ENCODE results near the gene LGI1. TPM values are rescaled to one million over a fixed set of nuclear protein-coding genes. Genes with fewer than 3 reads are reported as not detected.

LGI1 gene
- polyA plus RNA-seq, 1 donor (not counting 4 experiments of a cell fraction or from before 2014, with no cell fraction given) = not detected

- Histone ChIP-seq H3K4me2 (ENCODE audit: control insufficient read depth, extremely low read depth, insufficient read depth, low read depth, low read length) (no peak overlapping the region), H4K20me1 (ENCODE audit: control insufficient read depth, extremely low read depth, insufficient read depth, low read length) (no peaks in the 10 kb centered on the region), H3K4me1 (ENCODE audit: control insufficient read depth, extremely low read depth, insufficient read depth, low read length) (no peaks in the 10 kb centered on the region), H3K9me3 (ENCODE audit: control insufficient read depth, low read depth, low read length) (no peaks in the 10 kb centered on the region), H3K9ac (ENCODE audit: control insufficient read depth, extremely low read depth, insufficient read depth, low read length) (no peak overlapping the region), H3K9me1 (ENCODE audit: control insufficient read depth, extremely low read depth, insufficient read depth, low read length) (no peaks in the 10 kb centered on the region), H2AFZ (ENCODE audit: control insufficient read depth, low read length) (no peak overlapping the region), H3K4me3 (ENCODE audit: control insufficient read depth in 2 of 3, extremely low read depth in 1 of 3, insufficient read depth in 2 of 3, low read depth in 1 of 3, low read length in 3 of 3) (no peak overlapping the region), H3K79me2 (ENCODE audit: control insufficient read depth, insufficient read depth, low read length) (no peaks in the 10 kb centered on the region), H3K27ac (ENCODE audit: control insufficient read depth, insufficient read depth, low read length) (no peak overlapping the region), H3K36me3 (ENCODE audit: control insufficient read depth in 2 of 2, extremely low read depth in 1 of 2, insufficient read depth in 2 of 2, low read length in 2 of 2) (no peaks in the 10 kb centered on the region), H3K27me3 (ENCODE audit: control insufficient read depth, extremely low read depth, insufficient read depth, low read length) (peaks cover 37% of the 10 kb centered on the region)
- DNase-seq (ENCODE audit: low read depth, low spot score) (no peak), FAIRE-seq (no peak)
- no peak for TF ChIP-seq EZH2 (IDR thresholded peaks at IDR 0.05; ENCODE audit: low read length)
- no peak for TF ChIP-seq CTCF (optimal IDR thresholded peaks at IDR 0.05 in 1 of 3, IDR thresholded peaks at IDR 0.05 in 1 of 3, conservative IDR thresholded peaks at IDR 0.05 in 1 of 3; ENCODE audit: extremely low read depth in 1 of 3, insufficient read depth in 2 of 3, low read length in 3 of 3)
- dilution Hi-C loops (cut with MboI; ENCODE audit: extremely low pct_ligation_motif_present, low sequenced_read_pairs) = no loop called here
These were observed 1.6 kb upstream of the LGI1 start for GRCh38 chr10:93756118-93756517.

DNA sequence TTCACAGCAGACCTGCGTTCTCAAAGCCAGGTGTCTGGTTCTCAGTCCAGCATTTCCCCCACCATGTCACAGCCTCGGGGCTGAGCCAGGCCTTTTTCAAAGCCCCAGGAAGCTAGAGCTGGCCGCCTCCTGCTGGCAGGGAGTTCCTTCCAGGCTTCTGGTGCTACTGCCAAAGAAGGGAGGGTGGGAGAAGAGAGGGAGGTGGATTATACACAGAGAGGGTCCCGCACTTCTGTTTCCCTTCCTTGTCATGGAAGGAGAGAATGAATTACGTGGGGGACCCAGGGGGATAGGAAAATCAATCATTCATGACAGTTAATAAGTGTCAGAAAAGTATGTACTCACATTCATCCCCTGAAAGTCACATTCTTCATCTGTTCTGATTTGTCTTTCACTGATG is 600 bp upstream of the LGI1 start:
- no peak for DNase-seq (ENCODE audit: low read depth, low spot score)
- FAIRE-seq = no peak
- Histone ChIP-seq H3K9ac (ENCODE audit: control insufficient read depth, extremely low read depth, insufficient read depth, low read length) (no peak overlapping the region), H3K79me2 (ENCODE audit: control insufficient read depth, insufficient read depth, low read length) (no peaks in the 10 kb centered on the region), H2AFZ (ENCODE audit: control insufficient read depth, low read length) (no peak overlapping the region), H4K20me1 (ENCODE audit: control insufficient read depth, extremely low read depth, insufficient read depth, low read length) (no peaks in the 10 kb centered on the region), H3K27me3 (ENCODE audit: control insufficient read depth, extremely low read depth, insufficient read depth, low read length) (peaks cover 37% of the 10 kb centered on the region), H3K4me3 (ENCODE audit: control insufficient read depth in 2 of 3, extremely low read depth in 1 of 3, insufficient read depth in 2 of 3, low read depth in 1 of 3, low read length in 3 of 3) (no peak overlapping the region), H3K9me3 (ENCODE audit: control insufficient read depth, low read depth, low read length) (no peaks in the 10 kb centered on the region), H3K4me2 (ENCODE audit: control insufficient read depth, extremely low read depth, insufficient read depth, low read depth, low read length) (no peak overlapping the region), H3K9me1 (ENCODE audit: control insufficient read depth, extremely low read depth, insufficient read depth, low read length) (no peaks in the 10 kb centered on the region), H3K36me3 (ENCODE audit: control insufficient read depth in 2 of 2, extremely low read depth in 1 of 2, insufficient read depth in 2 of 2, low read length in 2 of 2) (no peaks in the 10 kb centered on the region), H3K27ac (ENCODE audit: control insufficient read depth, insufficient read depth, low read length) (no peak overlapping the region), H3K4me1 (ENCODE audit: control insufficient read depth, extremely low read depth, insufficient read depth, low read length) (no peaks in the 10 kb centered on the region)
- no peak for TF ChIP-seq EZH2 (IDR thresholded peaks at IDR 0.05; ENCODE audit: low read length)
- peak in 1 of 3 experiments; percentile 11 for TF ChIP-seq CTCF (optimal IDR thresholded peaks at IDR 0.05 in 1 of 3, IDR thresholded peaks at IDR 0.05 in 1 of 3, conservative IDR thresholded peaks at IDR 0.05 in 1 of 3; ENCODE audit: extremely low read depth in 1 of 3, insufficient read depth in 2 of 3, low read length in 3 of 3)
- dilution Hi-C loops (cut with MboI; ENCODE audit: extremely low pct_ligation_motif_present, low sequenced_read_pairs) = no loop called here

All from keratinocyte (primary cell).